Loucy (cell line): ENCODE measurements around the gene HS1BP3.

Experiments
- H2AFZ ChIP-seq: fragments of 200-600 bp; sonication (generic); 2 replicates; pipeline ENCODE4 v1.6.0; 2016; ENCODE audit warnings: antibody characterized with exemption, mild to moderate bottlenecking, low read length, moderate library complexity
- H3F3A ChIP-seq: fragments of 200-600 bp; 2 replicates; pipeline ENCODE4 v1.6.0; 2016; ENCODE audit warnings: antibody characterized with exemption, low read depth, mild to moderate bottlenecking
- H3K27me3 ChIP-seq: fragments of 200-600 bp; sonication (generic); 2 replicates; pipeline ENCODE4 v1.6.1; 2014; ENCODE audit warnings: low read length, mild to moderate bottlenecking; ENCODE audit not compliant: insufficient read depth, poor library complexity, severe bottlenecking
- H3K36me3 ChIP-seq: fragments of 200-600 bp; sonication (generic); 2 replicates; pipeline ENCODE4 v1.6.1; 2016; ENCODE audit warnings: low read length; ENCODE audit not compliant: insufficient read depth
- H3K4me1 ChIP-seq: fragments of 200-600 bp; sonication (generic); 2 replicates; pipeline ENCODE4 v1.5.1; 2014; ENCODE audit warnings: low read length, mild to moderate bottlenecking; ENCODE audit not compliant: insufficient read depth, poor library complexity, severe bottlenecking
- H3K4me2 ChIP-seq: fragments of 200-600 bp; sonication (generic); 2 replicates; pipeline ENCODE4 v1.6.0; 2014; ENCODE audit warnings: antibody characterized with exemption, low read length, low read depth, mild to moderate bottlenecking; ENCODE audit not compliant: poor library complexity, severe bottlenecking
- H3K4me3 ChIP-seq: fragments of 200-600 bp; sonication (generic); 2 replicates; pipeline ENCODE4 v1.5.1; 2014; ENCODE audit warnings: low read length, mild to moderate bottlenecking, mixed read lengths; ENCODE audit not compliant: poor library complexity, severe bottlenecking
- H3K79me2 ChIP-seq: fragments of 200-600 bp; sonication (generic); 2 replicates; pipeline ENCODE4 v1.6.1; 2014; ENCODE audit warnings: low read length; ENCODE audit not compliant: insufficient read depth
- H3K9ac ChIP-seq: fragments of 200-600 bp; sonication (generic); 2 replicates; pipeline ENCODE4 v1.6.0; 2014; ENCODE audit warnings: mild to moderate bottlenecking, low read depth, low read length, moderate library complexity; ENCODE audit not compliant: poor library complexity, severe bottlenecking
- H3K9me2 ChIP-seq: fragments of 200-600 bp; sonication (generic); replicated peaks from 2 replicates; pipeline ENCODE4 v1.6.1; 2016; ENCODE audit warnings: low read depth, low read length, mixed read lengths
- H3K9me3 ChIP-seq: fragments of 200-600 bp; sonication (generic); 2 replicates; pipeline ENCODE4 v1.6.1; 2014; ENCODE audit warnings: mild to moderate bottlenecking, antibody characterized with exemption, low read length, low read depth; ENCODE audit not compliant: insufficient read depth
- H4K20me1 ChIP-seq: fragments of 200-600 bp; sonication (generic); 2 replicates; pipeline ENCODE4 v1.6.0; 2014; ENCODE audit warnings: antibody characterized with exemption, low read length, mild to moderate bottlenecking; ENCODE audit not compliant: insufficient read depth, poor library complexity, severe bottlenecking
- CTCF ChIP-seq: fragments of 200-600 bp; sonication (generic); conservative IDR thresholded peaks from 2 replicates; pipeline ENCODE4 v1.5.1; 2014; ENCODE audit warnings: mild to moderate bottlenecking, antibody characterized with exemption, low read length
- EZH2phosphoT487 ChIP-seq: fragments of 200-600 bp; IDR thresholded peaks from 2 replicates; pipeline ENCODE4 v1.6.1; 2018; ENCODE audit warnings: antibody characterized with exemption, mild to moderate bottlenecking, moderate library complexity, borderline replicate concordance

The HS1BP3 gene

DNA sequence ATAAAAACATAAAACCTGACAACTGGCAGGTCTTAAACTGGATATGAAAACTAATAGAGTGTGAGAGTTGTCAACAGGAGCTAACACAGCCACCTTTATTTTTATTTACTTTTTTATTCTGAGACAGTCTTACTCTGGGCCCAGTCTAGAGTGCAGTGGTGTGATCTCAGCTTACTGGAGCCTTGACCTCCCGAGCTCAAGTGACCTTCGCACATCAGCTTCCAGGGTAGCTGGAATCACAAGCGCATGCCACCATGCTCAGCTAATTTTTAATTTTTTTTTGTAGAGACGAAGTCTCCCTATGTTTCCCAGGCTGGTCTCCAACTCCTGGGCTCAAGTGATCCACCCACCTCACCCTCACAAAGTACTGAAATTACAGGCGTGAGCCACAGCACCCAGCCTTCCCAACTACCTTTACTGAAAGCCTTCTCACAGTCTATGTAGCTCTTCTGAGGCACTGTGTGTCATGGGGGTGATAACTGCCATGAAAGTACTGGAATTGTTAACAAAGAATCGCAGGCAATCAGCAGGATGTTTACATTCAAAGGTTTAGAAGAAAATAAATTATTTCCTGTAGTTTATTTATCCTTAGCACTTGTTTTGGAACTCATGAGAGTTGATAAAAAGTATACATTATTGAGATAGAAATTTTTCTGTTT is 40.3 kb upstream of the HS1BP3 start:
- no peak overlapping the region for H3K9ac ChIP-seq
- no peak overlapping the region for H3K4me3 ChIP-seq
- no peak overlapping the region for H2AFZ ChIP-seq
- H3K4me2 ChIP-seq = no peak overlapping the region
- no peaks in the 10 kb centered on the region for H3K79me2 ChIP-seq
- no peaks in the 10 kb centered on the region for H3K9me2 ChIP-seq
- TF ChIP-seq EZH2phosphoT487 = no peak
- no peak for TF ChIP-seq CTCF
- H4K20me1 ChIP-seq = no peaks in the 10 kb centered on the region
- H3K36me3 ChIP-seq = no peaks in the 10 kb centered on the region
- no peaks in the 10 kb centered on the region for H3K9me3 ChIP-seq
- no peaks in the 10 kb centered on the region for H3F3A ChIP-seq
- no peaks in the 10 kb centered on the region for H3K4me1 ChIP-seq
- H3K27me3 ChIP-seq = no peaks in the 10 kb centered on the region

DNA sequence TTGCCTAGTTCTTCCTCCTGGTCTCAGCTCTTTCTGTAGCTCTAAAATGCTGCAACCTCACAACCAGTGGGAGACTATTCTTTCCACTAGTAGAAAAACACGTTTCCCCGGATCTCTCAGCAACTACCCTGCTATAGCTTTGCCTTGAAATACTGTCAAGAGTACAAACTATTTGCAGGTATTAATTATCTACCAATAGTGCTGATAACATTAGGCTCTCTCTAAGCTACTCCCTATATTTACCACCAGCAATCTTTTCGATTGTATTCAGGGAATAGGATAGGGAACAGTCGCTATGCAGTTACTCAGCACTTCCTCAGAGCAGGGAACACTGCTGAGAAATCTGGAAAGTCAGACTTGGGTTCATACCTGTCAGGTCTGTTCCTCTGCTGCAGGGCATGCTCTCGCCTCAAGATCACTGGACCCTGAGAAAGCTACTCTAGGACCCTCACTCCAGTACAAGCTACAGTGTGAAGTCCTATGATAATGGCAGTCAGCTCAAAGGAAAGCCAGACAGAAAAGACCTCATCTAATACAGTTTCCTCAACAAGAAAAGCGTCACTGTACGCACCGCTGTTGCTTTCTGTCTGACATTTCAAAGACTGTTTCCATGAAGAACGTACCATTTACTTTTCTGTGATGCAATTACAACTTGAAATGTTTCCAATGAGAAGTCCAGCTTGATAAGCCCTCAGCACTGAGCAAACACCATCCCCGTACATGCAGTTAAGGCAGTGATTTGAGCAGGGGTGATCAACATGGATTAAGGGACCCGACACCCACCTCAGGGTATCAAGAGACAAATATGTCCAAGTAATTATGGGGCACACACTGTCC is 38.7 kb upstream of the HS1BP3 start:
- no peaks in the 10 kb centered on the region for H3K79me2 ChIP-seq
- H3K36me3 ChIP-seq = no peaks in the 10 kb centered on the region
- H3K9ac ChIP-seq = no peak overlapping the region
- no peaks in the 10 kb centered on the region for H3K9me2 ChIP-seq
- no peak overlapping the region for H3K4me3 ChIP-seq
- H3K4me2 ChIP-seq = no peak overlapping the region
- H3K9me3 ChIP-seq = no peaks in the 10 kb centered on the region
- H3K27me3 ChIP-seq = no peaks in the 10 kb centered on the region
- no peaks in the 10 kb centered on the region for H3K4me1 ChIP-seq
- H3F3A ChIP-seq = no peaks in the 10 kb centered on the region
- no peaks in the 10 kb centered on the region for H4K20me1 ChIP-seq
- H2AFZ ChIP-seq = no peak overlapping the region
- no peak for TF ChIP-seq EZH2phosphoT487
- TF ChIP-seq CTCF = no peak

DNA sequence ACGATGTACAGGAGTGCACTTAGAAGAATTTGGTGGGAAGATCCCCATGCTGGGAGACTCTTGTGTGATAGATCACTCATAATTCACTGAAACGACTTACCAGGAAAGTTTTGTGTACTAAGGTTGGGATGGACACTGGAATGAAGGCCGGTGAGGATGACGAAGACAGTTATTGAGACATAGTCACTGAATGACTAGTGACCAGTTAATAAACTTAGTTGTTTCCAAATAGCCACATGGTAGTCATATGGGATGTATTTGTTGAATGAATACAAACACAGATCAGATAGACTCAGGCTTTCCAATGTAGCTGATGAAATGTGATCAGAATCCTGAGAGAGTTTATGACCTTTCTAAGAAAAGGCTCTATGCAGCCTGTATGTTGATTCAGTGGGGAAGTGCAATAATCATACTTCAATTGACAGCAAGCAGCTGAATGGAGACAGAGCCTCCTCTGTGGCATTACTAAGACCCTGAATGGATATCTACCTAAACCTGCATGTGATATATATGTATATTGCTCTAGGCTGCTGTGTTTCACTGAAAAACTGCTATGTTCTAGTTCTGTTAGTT is 36.4 kb upstream of the HS1BP3 start:
- H3K4me1 ChIP-seq = peaks cover 4% of the 10 kb centered on the region
- no peaks in the 10 kb centered on the region for H3K36me3 ChIP-seq
- H2AFZ ChIP-seq = no peak overlapping the region
- no peaks in the 10 kb centered on the region for H3K9me2 ChIP-seq
- no peaks in the 10 kb centered on the region for H4K20me1 ChIP-seq
- TF ChIP-seq EZH2phosphoT487 (no peak), CTCF (no peak)
- no peaks in the 10 kb centered on the region for H3K9me3 ChIP-seq
- no peak overlapping the region for H3K9ac ChIP-seq
- no peak overlapping the region for H3K4me3 ChIP-seq
- H3K79me2 ChIP-seq = no peaks in the 10 kb centered on the region
- no peak overlapping the region for H3K4me2 ChIP-seq
- H3K27me3 ChIP-seq = no peaks in the 10 kb centered on the region
- H3F3A ChIP-seq = no peaks in the 10 kb centered on the region
